K562 (cell line): ENCODE data around the gene TOX2. TPM values are rescaled to one million over a fixed set of nuclear protein-coding genes. Genes with fewer than 3 reads are reported as not detected.

Experiments used
- BACH1 ChIP-seq: fragments of 200-800 bp; sonication (Bioruptor generic); IDR thresholded peaks from 2 replicates; pipeline ENCODE4 v1.6.1; 2016; ENCODE audit warnings: missing genetic modification characterization, missing compliant biosample characterization
- MCM2 ChIP-seq: fragments of 450-650 bp; IDR thresholded peaks from 2 replicates; pipeline ENCODE4 v1.6.1; 2017; ENCODE audit warnings: low read depth, mild to moderate bottlenecking
- TAL1 ChIP-seq: fragments of 450-650 bp; IDR thresholded peaks from 2 replicates; pipeline ENCODE4 v1.6.1; 2016; ENCODE audit warnings: mild to moderate bottlenecking
- polyA plus RNA-seq, 8 experiments: library from polyadenylated mRNA; depleted of rRNA in 4 of 8; stranded (reverse) in 5 of 8; unstranded in 3 of 8; fragments of >200 nt; fragmentation: Nextera tagmentation in 2 of 8; fragmentation: Illumina TruSeq in 1 of 8; extraction: Ambion mirVana in 2 of 8; extraction: Trizol in 1 of 8; gene quantifications; 2 replicates each; pipeline versions ENCODE4 v1.2.1 to v1.2.3, GENCODE V29; 2011 to 2014; ENCODE audit warnings: inconsistent platforms in 1 of 8, missing spikeins in 1 of 8
- total RNA-seq, 7 experiments: library from RNA; depleted of rRNA in 6 of 7; stranded (reverse); fragments of >200 nt in 6 of 7; fragmentation: Illumina TruSeq in 2 of 7; extraction: Trizol in 2 of 7; gene quantifications; 2 replicates each; pipeline versions ENCODE4 v1.2.1 to v1.2.3, GENCODE V29; 2011 to 2021; ENCODE audit warnings: low replicate concordance in 1 of 7
- TF ChIP-seq, protein P1 (sequence below), 3 experiments: IDR thresholded peaks in 2 of 3; conservative IDR thresholded peaks in 1 of 3; 2 replicates each; pipeline ENCODE4 v1.5.1; 2011 to 2012; ENCODE audit warnings: low read length in 3 of 3, mild to moderate bottlenecking in 3 of 3, control low read depth in 2 of 3, improper control_type of control experiment in 1 of 3, inconsistent platforms in 1 of 3, low read depth in 1 of 3, mixed read lengths in 1 of 3, moderate library complexity in 1 of 3; ENCODE audit not compliant: insufficient read depth in 2 of 3
- TF ChIP-seq, protein P2 (sequence below), 3 experiments: fragments of 200-800 bp in 1 of 3; sonication (Bioruptor generic) in 1 of 3; sonication (generic) in 1 of 3; formaldehyde crosslinking in 1 of 3; IDR thresholded peaks; 2 replicates each; pipeline versions ENCODE4 v1.6.1 to v1.8.0; 2016 to 2022; ENCODE audit warnings: mild to moderate bottlenecking in 2 of 3, missing compliant biosample characterization in 2 of 3, missing genetic modification characterization in 2 of 3, missing genetic modification reagents in 1 of 3
- TF ChIP-seq, protein P3 (sequence below): fragments of 250-450 bp; sonication (Bioruptor Pico); IDR thresholded peaks from 2 replicates; pipeline ENCODE4 v1.5.0; 2021
- TF ChIP-seq, protein P4 (sequence below), 2 experiments: fragments of 450-650 bp; conservative IDR thresholded peaks; 2 replicates each; pipeline ENCODE4 v1.6.1; 2017; ENCODE audit warnings: mild to moderate bottlenecking in 2 of 2, moderate library complexity in 2 of 2
- TF ChIP-seq, protein P5 (sequence below): fragments of 450-650 bp; formaldehyde crosslinking; IDR thresholded peaks from 2 replicates; pipeline ENCODE4 v1.4.0; 2020; ENCODE audit warnings: mild to moderate bottlenecking, moderate library complexity

TOX2 gene
- total and polyA plus RNA-seq, 9 of the 15 experiments (the other 6 are each of a cell fraction or from before 2014, with no cell fraction given): not detected

DNA sequence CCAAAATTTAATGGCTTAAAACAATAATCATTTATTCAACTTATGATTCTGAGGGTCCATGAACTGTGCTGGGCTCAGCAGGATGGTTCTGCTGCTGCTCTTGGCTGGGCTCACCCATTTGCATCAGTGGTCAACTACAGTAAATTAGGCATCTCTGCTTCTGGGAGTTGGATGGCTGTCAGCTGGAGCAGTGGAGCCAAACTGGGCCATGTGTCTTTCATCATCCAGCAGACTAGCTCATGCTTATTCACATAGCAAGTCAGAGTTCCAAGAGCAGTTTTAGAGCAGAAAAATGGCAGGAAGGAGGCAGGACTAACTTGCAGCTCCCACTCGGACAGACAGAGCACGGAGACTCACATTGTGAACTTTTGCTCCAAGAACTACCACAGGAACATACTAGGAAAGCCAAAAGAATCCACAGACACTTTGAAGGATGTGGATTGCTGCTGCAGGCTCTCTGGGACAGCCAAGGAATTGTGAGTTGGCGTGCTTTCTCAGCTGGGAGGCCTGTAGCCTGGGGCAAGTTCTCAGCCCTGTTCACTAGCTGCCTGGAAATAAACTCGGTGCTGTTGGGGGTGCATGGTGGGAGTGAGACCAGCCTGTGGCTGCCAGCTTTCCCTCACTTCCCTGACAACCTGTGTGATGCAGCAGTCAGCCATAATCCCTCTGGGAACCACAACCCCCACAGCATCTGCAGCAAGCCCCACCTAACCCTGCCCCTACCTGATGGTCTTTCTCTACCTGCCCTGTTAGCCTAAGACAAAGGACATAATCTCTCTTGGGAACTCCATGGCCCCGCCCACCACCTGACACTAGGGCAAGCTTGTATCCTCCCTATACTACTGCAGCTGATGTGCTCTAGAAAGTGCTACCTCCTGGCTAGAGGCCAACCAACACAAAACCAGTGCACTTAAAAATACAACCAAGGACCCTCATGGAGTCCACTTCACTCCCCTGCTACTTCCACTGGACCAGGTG lies 143.3 kb downstream of the TOX2 start (continued):
- TF ChIP-seq, protein P1, sequence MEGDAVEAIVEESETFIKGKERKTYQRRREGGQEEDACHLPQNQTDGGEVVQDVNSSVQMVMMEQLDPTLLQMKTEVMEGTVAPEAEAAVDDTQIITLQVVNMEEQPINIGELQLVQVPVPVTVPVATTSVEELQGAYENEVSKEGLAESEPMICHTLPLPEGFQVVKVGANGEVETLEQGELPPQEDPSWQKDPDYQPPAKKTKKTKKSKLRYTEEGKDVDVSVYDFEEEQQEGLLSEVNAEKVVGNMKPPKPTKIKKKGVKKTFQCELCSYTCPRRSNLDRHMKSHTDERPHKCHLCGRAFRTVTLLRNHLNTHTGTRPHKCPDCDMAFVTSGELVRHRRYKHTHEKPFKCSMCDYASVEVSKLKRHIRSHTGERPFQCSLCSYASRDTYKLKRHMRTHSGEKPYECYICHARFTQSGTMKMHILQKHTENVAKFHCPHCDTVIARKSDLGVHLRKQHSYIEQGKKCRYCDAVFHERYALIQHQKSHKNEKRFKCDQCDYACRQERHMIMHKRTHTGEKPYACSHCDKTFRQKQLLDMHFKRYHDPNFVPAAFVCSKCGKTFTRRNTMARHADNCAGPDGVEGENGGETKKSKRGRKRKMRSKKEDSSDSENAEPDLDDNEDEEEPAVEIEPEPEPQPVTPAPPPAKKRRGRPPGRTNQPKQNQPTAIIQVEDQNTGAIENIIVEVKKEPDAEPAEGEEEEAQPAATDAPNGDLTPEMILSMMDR (IDR thresholded peaks at IDR 0.05 in 2 of 3, conservative IDR thresholded peaks at IDR 0.05 in 1 of 3; ENCODE audit: insufficient read depth in 2 of 3, low read depth in 1 of 3, low read length in 3 of 3): no peak
- TF ChIP-seq, protein P2, sequence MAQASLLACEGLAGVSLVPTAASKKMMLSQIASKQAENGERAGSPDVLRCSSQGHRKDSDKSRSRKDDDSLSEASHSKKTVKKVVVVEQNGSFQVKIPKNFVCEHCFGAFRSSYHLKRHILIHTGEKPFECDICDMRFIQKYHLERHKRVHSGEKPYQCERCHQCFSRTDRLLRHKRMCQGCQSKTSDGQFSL (CRISPR knock-in tag; IDR thresholded peaks at IDR 0.05): no peak
- TF ChIP-seq, protein P2 (tag; IDR thresholded peaks at IDR 0.05): no peak
- TF ChIP-seq, protein P3, sequence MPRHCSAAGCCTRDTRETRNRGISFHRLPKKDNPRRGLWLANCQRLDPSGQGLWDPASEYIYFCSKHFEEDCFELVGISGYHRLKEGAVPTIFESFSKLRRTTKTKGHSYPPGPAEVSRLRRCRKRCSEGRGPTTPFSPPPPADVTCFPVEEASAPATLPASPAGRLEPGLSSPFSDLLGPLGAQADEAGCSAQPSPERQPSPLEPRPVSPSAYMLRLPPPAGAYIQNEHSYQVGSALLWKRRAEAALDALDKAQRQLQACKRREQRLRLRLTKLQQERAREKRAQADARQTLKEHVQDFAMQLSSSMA (CRISPR knock-in tag): no peak
- TF ChIP-seq BACH1 (tag) (no peak), TAL1 (no peak), MCM2 (no peak)
- TF ChIP-seq, protein P4, sequence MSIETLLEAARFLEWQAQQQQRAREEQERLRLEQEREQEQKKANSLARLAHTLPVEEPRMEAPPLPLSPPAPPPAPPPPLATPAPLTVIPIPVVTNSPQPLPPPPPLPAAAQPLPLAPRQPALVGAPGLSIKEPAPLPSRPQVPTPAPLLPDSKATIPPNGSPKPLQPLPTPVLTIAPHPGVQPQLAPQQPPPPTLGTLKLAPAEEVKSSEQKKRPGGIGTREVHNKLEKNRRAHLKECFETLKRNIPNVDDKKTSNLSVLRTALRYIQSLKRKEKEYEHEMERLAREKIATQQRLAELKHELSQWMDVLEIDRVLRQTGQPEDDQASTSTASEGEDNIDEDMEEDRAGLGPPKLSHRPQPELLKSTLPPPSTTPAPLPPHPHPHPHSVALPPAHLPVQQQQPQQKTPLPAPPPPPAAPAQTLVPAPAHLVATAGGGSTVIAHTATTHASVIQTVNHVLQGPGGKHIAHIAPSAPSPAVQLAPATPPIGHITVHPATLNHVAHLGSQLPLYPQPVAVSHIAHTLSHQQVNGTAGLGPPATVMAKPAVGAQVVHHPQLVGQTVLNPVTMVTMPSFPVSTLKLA (conservative IDR thresholded peaks at IDR 0.05): no peak
- TF ChIP-seq, protein P5, sequence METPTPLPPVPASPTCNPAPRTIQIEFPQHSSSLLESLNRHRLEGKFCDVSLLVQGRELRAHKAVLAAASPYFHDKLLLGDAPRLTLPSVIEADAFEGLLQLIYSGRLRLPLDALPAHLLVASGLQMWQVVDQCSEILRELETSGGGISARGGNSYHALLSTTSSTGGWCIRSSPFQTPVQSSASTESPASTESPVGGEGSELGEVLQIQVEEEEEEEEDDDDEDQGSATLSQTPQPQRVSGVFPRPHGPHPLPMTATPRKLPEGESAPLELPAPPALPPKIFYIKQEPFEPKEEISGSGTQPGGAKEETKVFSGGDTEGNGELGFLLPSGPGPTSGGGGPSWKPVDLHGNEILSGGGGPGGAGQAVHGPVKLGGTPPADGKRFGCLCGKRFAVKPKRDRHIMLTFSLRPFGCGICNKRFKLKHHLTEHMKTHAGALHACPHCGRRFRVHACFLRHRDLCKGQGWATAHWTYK (CRISPR knock-in tag): no peak
